Measurements from ENCODE around the gene XAF1.
"Not testable (repeated sequence)": the region's sequence is repeated elsewhere in the genome, so short reads cannot be mapped to it uniquely, and the experiment has no call there.

XAF1 gene

DNA sequence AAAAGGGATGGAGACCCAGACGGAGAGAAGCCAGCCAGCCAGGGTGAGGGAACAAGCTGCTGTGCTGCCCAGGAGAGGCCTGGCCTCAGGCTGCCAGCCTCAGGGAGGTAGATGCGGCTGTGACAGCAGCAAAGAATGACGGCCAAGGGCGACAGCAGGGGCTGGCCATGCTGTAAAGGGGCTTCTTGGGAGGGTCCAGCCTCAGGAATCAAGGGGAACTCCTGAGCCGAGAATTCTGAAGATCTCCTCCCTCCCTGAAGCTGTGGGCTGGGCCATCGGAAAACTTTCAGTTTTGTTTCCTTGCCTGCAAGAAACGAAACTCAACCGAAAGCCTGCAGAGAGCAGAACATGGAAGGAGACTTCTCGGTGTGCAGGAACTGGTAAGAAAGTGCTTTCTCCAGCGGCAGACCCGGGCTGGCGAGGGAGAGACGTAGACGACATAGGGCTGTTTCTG is at the start of gene XAF1:
XAF1 (plus strand) TSS at position 316 of the 454 bp plus-strand sequence; CDS start at position 349, 33 bp downstream.
- DNase-seq (ENCODE audit: low spot score), result peak; percentile 21

DNA sequence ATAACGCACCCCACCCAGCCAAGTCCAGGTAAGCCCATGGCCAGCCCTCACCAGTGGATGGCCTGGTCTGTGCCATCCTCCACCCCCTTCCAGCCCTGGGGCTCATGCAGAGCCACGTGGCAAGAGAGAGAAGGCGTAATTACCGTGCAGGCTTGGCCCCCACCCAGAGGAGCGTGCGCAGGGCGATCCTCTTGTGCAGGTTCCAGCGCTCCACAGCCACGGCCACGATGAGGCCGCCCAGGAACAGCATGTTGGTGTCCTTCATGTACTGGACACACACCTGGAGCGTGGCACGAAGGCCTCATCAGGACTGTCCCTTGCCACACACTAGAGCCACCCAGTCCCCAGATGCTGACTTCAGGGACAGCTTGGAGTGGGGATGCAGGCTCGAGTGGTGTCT is 49.3 kb upstream of the XAF1 start:
- DNase-seq (ENCODE audit: low spot score), result no peak

- no peak for DNase-seq (ENCODE audit: low spot score)
Observed at GRCh38 chr17:6706996-6707395, 48.9 kb upstream of the XAF1 start.

GRCh38 chr17:6708357-6708961 is 47.4 kb upstream of the XAF1 start:
- no peak for DNase-seq (ENCODE audit: low spot score)

- no peak for DNase-seq (ENCODE audit: low spot score)
Observed at GRCh38 chr17:6710317-6710716, 45.5 kb upstream of the XAF1 start.

- no peak for DNase-seq (ENCODE audit: low spot score)
Observed at GRCh38 chr17:6711081-6711674, 44.7 kb upstream of the XAF1 start.

GRCh38 chr17:6711681-6712057 is 44.2 kb upstream of the XAF1 start:
- DNase-seq (ENCODE audit: low spot score), result no peak

DNA sequence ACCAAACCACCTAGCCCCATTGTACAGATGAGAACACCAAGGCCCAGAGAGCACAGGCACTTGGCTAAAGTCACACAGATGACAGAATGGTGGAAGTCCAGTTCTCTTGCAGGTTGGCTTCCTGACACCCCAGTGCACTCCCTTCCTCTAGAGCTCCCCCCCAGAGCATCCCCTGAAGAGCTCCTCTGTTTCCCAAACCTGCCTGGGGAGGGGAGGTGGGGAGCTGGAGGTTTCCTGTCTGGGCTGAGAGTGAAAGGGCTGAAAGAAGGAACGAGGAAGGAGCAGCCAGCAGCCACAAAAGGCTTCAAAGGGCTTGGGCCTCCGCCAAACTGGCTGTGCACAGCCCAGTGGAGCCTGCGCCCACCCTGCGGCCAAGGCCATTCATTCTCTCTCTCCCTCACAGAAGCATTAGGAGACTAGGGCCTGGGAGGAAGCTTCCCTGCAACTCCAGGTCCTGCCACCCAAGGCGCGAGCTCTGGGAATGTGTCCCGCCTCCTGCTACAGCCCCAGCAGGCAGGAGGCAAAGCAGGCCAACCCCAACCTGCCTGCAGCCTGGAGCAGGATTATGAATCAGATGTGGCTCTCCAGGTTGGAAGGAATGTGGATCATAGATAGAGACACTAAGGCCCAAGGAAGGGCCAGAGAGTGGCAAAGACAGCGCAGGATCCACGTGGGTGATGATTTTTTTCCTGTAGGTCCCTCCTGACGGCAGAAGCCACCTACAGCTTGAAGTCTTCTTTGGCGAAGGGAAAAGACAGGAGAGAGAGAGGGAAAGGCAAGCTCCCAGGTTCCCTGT is 43.6 kb upstream of the XAF1 start:
- DNase-seq (ENCODE audit: low spot score), result peak; percentile 70

- DNase-seq (ENCODE audit: low spot score), result no peak
Observed at GRCh38 chr17:6712854-6713129, 43.1 kb upstream of the XAF1 start.

- DNase-seq (ENCODE audit: low spot score), result peak; percentile 33
Observed at GRCh38 chr17:6713130-6713917, 42.5 kb upstream of the XAF1 start, which contains the start of gene SLC13A5. TSS of gene SLC13A5 (minus strand) at chr17:6713369. CDS start at chr17:6713333, 36 bp downstream.

DNA sequence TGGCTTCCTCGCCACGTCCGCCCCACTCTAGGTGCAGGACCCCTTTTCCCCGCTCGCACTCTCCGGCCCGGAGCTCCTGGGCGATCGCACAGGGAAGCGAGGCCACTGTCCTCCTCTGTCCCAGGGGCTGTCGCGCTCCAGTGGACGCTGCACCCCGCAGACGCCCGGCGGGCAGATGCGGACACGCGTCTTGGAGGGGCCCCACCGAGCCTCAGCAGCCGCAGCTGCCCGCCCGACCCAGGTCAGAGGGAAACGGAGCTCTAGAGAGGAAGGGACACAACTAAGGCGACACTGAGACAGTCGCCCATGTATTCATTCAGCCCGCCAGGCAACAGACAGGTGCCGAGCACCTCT is 42.0 kb upstream of the XAF1 start:
- DNase-seq (ENCODE audit: low spot score), result no peak

DNA sequence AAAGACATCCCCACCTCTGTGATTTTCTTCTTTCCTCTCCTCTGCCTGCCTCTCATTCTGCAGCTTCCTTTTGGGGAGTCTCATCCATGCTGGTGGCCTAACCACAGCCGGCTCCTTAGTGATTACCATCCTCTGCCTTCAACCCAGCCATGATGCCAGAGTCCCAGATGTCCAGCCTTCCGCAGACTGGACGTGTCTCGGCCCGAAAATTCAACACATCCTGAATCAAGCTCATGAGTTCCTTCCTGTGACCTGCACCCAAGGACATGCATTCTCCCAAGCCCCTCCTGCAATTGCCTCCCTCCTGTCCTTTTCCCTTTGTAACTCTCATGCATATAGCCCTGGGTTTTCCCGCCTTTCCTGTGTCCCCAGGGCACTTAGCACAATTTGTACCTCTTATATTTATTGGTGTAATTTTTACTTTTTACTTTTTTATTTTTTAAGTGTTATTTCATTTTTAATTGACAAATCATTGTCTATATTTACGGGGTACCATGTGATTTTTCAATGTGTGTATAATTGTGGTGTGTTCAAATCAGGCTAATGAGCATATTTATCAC is 41.5 kb upstream of the XAF1 start:
- DNase-seq (ENCODE audit: low spot score), result no peak

GRCh38 chr17:6716736-6717135 is 39.1 kb upstream of the XAF1 start:
- peak; percentile 2 for DNase-seq (ENCODE audit: low spot score)

- DNase-seq (ENCODE audit: low spot score), result no peak
Observed at GRCh38 chr17:6721744-6722143, 34.1 kb upstream of the XAF1 start.

- no peak for DNase-seq (ENCODE audit: low spot score)
Observed at GRCh38 chr17:6724009-6724408, 31.8 kb upstream of the XAF1 start.

DNA sequence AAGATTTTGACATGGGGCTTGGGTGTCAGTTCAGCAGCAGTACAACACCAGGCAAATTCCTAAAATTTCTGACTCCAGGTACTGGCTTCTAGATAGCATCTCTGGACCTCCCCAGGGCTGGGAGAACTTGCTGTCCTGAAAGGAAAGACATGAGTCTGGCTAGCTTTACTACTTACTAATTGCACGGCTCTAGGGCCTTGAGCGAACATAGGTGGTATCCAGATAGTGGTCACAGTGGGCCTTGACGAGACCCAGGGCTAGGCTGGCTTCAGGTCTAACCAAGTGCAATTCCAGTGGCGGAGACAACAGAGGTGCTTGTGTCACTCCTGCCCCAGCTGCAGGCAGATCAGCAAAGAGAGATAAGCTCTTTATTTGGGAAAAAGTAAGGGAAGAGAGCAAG is 26.3 kb upstream of the XAF1 start:
- DNase-seq (ENCODE audit: low spot score), result no peak

GRCh38 chr17:6746665-6747064 is 9.2 kb upstream of the XAF1 start:
- DNase-seq (ENCODE audit: low spot score), result not testable (repeated sequence)

- no peak for DNase-seq (ENCODE audit: low spot score)
Observed at GRCh38 chr17:6748617-6749016, 7.2 kb upstream of the XAF1 start.

- no peak for DNase-seq (ENCODE audit: low spot score)
Observed at GRCh38 chr17:6749519-6749918, 6.3 kb upstream of the XAF1 start.

GRCh38 chr17:6752068-6752909 is 3.6 kb upstream of the XAF1 start:
- peak; percentile 97 for DNase-seq (ENCODE audit: low spot score)

DNA sequence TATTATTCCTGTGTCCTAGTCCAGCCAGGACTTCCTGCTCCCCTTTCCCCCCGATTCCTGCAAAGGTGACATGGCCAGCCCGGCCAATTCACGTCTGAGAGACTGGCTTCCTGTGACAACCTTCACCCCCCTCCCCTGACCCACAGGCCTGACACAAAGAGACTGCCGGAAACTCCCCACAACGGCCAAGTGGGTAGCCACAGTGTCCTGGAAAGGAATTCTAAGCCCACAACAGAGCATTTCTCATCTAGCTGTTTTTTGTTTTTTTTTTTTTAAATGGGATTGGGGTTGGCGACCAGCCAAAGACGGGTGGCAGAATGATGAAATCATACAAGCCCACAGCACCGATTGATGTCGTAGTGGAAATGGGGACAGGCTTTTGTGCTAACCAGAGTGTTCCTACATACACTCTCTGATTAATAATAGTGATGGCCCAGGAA is 2.8 kb upstream of the XAF1 start:
- DNase-seq (ENCODE audit: low spot score), result peak; percentile 86

All from kidney tubule cell (primary cell).